GM19397 (cell line): ENCODE data around the gene ZFYVE28.

Source experiments
- ATAC-seq: cut with Tn5 transposase; IDR thresholded peaks from one replicate; pipeline ENCODE4 v1.9.1; 2021; ENCODE audit warnings: mild to moderate bottlenecking, moderate library complexity; ENCODE audit not compliant: unreplicated experiment

The ZFYVE28 gene

GRCh38 chr4:2291705-2292645, 126.5 kb downstream of the ZFYVE28 start:
- no peak for ATAC-seq

DNA sequence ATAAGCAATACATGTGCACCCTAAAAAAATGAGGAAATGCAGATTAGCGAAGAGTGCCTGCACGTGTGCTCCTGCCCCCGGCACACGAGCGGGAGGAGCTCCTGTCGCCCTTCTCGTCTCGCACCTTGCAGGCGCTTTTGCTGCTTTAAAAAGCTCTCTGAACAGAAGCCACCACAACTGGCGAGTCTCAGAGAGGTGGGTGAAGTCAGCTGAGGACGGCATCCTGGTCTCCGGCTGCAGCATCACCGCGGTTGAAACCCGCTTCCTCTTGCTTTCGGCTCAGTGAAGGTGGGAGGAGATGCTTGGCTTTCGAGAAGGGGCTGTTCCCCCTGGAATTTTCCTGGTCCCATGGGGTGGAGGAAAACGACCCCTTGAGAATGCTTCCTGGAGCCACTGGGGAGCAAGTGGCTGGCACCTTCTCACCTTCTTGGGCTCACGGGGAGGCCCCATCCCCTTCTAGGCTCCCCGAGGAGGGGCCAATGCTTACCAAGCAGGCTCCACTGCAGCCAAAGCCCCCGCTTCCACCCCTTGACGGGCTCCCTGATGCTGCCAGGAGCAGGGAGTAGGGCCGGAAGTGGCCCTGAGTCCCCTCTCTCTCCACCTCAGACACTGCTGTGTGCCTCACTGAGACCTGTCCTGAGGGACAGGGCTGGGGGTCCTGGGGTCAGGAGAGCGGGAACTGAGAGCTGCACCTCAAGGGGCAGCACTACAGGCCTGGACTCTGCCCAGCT, 127.3 kb downstream of the ZFYVE28 start:
- no peak for ATAC-seq

- no peak for ATAC-seq
Observed at GRCh38 chr4:2290488-2290887, 128.0 kb downstream of the ZFYVE28 start.

DNA sequence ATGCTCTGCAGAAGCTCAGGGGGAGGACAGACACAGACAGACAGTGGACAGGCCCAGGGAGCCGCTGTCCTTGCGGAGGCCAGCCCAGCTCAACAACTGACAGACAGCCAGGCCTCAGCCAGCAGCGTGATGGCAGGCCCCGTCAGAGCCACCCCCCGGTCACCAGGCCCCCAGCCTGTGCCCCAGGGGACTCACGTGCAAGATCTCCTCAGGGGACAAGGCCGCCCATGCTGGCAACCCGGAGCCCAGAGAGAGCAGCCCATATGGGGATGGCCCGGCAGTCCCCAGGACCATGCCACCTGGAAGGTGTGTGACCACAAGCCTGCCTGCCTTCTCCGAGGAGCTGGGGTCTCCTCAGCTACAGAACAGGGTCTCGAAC, 128.5 kb downstream of the ZFYVE28 start:
- no peak for ATAC-seq

GRCh38 chr4:2289311-2289954, 129.0 kb downstream of the ZFYVE28 start:
- ATAC-seq = no peak

DNA sequence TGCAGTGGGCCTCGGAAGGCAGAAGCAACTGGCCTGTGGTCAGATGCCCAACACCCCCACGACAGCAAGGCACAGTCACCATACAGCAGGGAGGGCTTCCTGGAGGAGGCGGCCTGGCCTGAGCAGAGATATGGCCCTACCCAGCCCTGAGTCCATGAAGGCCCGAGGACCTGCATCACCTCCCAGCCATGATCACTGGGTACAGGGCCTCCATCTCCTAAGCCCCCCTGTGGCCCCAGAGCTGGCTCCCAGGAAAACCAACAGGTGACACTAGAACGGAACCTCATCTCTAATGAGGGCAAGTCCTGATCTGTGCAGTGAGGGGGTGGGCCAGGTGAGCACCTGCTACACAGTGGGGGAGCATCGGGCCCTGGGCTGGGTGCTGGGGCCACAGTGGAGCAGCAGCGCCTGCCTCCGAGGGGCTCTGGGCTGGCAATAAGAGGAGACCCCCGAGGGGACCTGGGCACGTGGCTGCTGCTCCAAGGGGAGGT, 130.3 kb downstream of the ZFYVE28 start:
- no peak for ATAC-seq

GRCh38 chr4:2287594-2287915, 130.9 kb downstream of the ZFYVE28 start:
- no peak for ATAC-seq

DNA sequence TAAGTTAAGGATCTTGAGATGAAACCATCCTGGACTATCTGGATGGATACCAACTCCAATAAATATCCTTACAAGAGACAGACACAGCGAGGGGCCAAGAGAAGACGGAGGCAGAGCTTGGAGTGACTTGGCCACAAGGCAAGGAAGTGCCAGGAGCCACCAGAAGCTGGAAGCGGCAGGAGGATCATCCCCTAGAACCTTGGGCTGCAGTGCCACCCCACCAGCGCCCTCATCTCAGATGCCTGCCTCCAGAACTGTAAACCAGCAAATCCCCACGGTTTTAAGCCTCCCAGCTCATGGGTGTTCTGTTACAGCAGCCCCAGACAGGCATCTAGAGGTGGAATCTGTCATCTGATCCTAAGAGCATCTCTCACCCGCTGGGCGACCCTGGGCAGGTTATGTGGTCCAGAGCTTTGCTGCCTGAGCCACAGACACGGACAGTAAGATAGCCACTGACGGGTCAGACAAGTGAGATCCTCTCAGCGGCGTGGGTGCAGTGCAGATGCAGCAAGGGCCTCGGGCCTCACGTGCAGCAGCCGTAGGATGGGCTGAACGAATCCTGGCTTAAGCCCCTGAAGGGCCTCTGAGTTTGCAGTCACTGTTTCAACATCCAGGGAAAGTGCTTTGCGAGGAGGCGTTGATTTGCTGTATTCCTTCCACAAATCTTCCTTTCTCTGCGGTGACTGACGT, 131.4 kb downstream of the ZFYVE28 start:
- ATAC-seq = no peak

GRCh38 chr4:2285613-2286381, 132.6 kb downstream of the ZFYVE28 start:
- no peak for ATAC-seq

GRCh38 chr4:2284934-2285612, 133.4 kb downstream of the ZFYVE28 start:
- ATAC-seq = no peak

DNA sequence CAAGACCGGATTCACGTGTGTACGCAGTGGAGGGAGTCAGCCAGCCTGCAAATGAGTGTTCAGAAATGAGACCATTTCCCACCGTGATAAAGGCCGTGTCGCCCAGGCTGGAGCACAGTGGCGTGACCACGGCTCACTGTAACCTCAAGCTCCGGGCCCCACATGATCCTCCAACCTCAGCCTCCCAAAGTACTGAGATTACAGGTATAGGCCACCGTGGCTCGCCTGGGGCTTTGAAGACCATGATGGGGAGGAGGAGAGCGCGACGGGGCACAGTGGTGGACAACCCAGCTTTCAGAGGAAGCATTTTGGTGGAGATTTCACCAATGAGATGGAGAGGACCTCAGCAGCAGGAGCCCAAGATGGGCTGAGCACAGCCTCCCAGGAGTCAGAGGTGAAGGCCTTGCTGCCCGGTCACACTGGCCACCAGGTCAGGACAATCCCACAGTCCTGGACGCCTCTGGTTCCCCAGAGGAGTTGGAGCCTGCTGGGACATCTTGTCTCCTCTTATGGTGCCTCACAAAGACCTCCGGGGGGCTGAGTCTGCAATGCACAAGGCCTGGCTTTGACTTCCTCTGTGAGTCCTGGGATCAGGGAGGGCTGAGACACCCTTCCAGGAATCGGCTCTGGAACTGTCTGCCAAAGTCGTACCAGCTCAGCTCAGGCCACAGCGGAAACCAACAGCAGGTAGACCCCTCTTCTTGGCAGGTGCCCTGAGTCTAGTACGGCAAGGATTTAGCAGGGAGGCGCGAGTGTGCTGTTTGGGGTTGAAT, 134.1 kb downstream of the ZFYVE28 start:
- ATAC-seq = no peak

DNA sequence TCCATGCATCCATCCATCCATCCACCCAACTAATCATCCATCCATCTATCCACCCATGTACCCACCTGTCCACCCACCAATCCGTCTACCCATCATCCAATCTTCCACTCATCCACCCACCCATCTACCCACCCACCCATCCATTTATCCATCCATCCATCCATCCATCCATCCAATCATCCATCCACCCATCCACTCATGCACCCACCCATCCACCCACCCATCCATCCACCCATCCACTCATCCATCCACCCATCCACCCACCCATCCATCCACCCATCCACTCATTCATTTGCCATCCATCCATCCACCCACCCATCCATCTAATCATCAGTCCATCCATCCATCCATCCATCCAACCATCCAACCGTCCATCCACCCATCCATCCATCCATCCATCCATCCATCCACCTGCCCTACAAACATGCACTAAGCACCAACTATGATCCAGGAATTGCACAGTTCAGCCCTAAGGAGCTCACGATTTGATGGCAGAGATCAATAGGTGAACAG, 135.2 kb downstream of the ZFYVE28 start:
- no peak for ATAC-seq

DNA sequence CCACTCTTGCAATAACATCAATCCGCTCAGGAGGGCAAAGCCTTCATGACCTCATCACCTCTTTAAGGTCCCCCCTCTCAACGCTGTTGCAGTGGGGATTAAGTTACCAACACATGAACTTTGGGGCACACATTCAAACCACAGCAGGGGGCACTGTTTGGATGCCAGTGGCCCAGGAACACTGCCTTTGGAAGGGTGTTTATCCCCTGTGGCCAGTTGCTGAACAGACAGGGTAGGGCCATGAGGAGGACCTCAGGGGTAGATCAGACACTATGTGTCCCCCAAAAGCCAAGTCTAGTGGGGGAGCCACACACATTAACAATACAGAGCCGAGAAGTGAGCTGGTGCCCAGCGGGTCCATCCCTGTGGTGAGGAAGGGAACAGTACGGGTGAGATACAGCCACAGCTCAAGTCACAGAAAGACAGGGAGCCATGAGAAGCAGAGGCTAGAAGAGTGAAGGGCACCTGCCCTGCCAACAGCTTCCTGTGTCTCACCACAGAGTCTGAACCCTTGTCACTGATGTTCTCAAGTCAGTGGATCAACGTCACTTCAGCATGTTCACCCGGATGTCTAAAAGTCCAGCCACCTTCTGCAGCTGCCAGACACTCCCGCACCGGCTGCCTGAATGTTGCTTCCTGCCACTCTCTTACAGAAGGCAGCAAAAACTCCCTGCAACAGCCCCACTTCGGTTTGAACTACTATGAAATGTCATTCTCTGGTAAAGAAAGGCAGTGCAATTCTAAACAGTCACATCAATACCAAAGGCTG, 136.7 kb downstream of the ZFYVE28 start:
- peak; percentile 61 for ATAC-seq

DNA sequence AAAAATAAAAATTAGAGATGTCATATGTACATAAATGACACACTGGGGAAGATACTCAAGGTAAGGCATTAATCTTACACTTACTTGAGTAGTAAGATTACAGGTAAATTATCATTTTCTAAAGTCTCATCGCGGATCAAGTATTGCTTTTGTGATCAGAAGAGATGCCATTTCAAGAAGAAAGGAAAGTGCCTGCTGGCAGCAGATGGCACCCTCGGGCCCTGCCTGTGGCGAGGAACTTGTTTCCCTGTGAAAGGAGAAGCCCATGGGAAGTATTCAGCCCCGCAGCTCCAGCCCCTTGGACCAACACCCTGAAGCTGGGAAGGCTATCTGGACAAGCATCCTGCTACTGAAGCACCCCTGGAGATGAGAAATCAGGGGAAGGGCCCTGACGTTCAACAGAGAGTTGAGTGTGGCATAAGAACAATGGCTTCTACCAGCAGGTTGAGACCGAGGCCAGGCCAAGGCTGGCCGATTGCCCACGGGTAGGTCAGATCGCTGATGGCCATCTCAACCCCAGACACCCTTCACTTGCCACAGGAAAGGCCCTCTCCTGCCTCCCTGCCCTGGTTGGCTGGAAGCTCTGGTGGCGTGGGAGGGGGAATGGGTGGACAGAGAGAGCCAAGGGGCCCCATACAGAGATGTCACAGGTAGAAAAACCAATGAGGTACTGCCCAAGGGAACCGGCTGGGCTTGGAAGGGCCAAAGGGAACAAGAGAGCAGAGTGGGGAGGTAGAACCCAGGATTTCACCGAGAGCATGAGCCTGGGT, 137.7 kb downstream of the ZFYVE28 start:
- ATAC-seq = no peak

- no peak for ATAC-seq
Observed at GRCh38 chr4:2277956-2278355, 140.5 kb downstream of the ZFYVE28 start.

- ATAC-seq = no peak
Observed at GRCh38 chr4:2276581-2277325, 141.7 kb downstream of the ZFYVE28 start.
